ENCODE measurements around the gene COPS7A.
"Not testable (repeated sequence)": the region's sequence is repeated elsewhere in the genome, so short reads cannot be mapped to it uniquely, and the experiment has no call there.

The COPS7A gene

DNA sequence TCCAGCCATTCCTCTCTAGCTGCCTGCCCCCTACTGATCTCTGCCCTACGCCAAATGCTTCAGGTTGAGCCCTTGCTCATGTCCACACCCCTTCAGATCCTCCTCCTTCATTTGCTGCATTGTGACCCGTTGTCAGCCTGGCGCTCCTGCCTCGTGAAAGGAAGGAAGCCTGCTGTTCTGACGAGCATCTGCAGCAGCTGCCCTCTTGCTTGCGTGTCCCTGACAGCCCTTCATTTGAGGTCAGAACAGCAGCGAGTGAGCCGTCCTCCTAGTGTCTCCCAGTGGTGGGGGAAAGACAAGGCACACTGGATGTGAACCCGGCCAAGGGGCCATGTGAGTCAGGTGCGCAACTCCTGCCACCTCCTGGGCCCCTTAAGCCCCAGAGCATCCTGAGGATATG, 20.2 kb upstream of the COPS7A start:
- no peak for DNase-seq

DNA sequence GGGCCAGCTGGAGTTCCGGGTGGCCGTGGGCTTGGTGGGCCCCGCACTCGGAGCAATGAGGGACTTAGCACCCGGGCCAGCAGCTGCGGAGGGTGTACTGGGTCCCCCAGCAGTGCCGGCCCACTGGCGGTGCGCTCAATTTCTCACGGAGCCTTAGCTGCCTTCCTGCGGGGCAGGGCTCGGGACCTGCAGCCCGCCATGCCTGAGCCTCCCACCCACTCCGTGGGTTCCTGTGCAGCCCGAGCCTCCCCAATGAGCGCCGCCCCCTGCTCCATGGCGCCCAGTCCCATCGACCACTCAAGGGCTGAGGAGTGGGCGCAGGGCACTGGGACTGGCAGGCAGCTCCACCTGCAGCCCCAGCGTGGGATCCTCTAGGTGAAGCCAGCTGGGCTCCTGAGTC, 15.5 kb upstream of the COPS7A start:
- DNase-seq: not testable (repeated sequence)

- no peak for DNase-seq
Measured at GRCh38 chr12:6708960-6709394, 14.9 kb upstream of the COPS7A start.

- DNase-seq: not testable (repeated sequence)
Measured at GRCh38 chr12:6716031-6716873, 7.6 kb upstream of the COPS7A start.

- no peak for DNase-seq
Measured at GRCh38 chr12:6716874-6717437, 6.9 kb upstream of the COPS7A start.

GRCh38 chr12:6722863-6723262, 983 bp upstream of the COPS7A start:
- DNase-seq: no peak

DNA sequence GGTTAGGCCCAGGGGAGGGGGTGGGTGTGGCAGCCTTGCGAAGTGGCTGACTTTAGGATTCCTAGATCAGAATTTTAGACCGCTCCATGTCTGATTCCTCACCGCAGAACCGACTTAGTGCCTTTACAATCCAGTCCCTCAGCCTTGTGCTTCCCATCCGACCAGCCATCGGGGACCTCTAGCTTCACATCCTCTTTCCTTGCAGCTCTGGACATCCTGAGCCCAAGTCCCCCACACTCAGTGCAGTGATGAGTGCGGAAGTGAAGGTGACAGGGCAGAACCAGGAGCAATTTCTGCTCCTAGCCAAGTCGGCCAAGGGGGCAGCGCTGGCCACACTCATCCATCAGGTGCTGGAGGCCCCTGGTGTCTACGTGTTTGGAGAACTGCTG, 557 bp downstream of the COPS7A start:
- DNase-seq: no peak

- no peak for DNase-seq
Measured at GRCh38 chr12:6725350-6725749, 1.5 kb downstream of the COPS7A start.

DNA sequence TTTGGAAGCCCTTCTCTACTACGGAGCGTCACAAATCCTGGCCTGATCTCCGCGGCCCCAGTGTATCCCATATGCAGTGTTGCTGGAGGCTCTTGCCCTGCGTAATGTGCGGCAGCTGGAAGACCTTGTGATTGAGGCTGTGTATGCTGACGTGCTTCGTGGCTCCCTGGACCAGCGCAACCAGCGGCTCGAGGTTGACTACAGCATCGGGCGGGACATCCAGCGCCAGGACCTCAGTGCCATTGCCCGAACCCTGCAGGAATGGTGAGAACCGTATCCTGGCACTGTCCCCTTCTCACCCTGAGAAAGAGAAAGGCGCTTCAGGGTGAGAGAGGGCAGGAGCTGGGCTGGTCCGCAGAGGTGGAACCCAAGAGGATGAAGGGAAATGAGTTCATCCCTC, 5.3 kb downstream of the COPS7A start:
- no peak for DNase-seq

- DNase-seq: no peak
Measured at GRCh38 chr12:6730169-6730568, 6.3 kb downstream of the COPS7A start.

DNA sequence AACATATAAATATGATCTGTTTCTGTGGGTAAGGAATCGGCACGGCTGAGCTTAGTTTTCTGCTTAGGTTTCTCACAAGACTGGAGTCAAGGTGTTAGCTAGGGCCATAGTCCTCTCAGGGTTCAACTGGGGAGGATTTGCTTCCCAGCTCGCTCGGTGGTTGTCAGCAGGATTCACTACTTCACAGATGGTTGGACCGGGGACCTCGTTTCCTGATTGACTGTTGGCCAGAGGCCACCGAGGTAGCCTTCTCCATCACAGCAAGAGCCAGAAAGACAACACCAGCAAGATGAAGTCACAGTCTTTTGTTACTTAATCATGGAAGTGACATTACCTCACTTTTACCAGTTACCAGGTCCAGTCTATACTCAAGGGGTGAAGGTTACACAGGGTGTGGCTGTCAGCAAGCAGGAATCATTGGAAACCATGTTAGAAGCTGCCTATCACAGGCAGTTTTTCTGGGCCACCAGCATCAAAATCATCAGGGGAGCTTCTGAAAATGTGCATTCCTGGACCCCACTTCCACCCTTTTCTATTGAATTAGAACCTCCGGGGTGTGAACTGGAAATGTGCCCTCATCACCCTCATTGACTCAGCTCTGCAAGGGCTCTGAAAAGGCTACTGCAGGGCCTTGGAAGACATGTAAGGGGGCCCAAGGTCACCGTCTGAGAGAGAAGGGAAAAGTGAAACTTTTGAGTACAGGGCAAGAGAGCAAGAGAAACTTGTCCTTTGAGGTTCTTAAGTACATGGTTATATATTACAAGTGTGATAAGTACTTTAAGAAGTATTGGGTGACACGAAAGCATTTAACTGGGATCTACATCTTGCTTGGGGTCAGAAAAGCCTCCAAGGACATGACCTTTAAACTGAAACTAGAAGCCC, 10.9 kb downstream of the COPS7A start:
- no peak for DNase-seq

DNA sequence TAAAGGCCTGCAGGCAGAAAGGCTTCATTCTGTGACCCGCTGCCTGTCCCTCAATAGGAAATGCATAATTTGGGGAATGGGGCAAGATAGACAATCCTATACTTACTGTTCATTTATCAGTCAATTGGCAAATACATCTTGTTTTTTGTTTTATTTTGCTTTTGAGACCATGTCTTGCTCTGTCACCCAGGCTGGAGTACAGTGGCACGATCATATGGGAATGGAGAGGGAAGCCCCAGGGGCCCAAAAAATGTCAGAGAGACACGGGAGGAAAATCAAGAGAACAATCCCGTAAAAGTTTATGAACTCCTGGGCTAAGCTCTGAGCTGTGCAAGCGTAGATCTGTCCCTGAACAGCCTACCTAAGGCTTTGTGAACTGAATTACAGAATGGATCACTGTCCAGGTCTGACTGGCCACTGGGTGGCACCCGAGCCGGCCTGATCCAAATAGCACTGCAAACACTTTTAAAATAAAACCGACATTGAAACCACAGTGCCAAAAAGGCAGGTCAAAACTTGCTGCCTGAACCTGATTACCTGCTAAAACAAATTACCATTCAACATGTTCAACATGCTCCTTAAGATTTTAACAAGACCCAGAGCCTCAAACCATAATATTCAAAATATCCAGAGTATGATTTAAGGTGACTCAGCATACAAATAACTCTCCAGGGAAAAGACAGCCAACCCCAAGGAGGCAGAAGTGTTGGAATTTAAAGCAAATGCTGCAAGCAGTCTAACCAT, 11.8 kb downstream of the COPS7A start:
- no peak for DNase-seq

GRCh38 chr12:6736754-6737153, 12.9 kb downstream of the COPS7A start:
- DNase-seq: no peak

DNA sequence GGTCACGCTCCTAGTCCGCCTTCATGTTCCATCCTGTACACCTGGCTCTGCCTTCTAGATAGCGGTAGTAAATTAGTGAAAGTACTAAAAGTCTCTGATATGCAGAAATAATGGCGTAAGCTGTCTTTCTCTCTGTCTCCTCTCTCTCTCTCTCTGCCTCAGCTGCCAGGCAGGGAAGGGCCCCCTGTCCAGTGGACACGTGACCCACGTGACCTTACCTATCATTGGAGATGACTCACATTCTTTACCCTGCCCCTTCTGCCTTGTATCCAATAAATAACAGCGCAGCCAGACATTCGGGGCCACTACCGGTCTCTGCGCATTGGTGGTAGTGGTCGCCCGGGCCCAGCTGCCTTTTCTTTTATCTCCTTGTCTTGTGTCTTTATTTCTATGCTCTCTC, 18.2 kb downstream of the COPS7A start:
- DNase-seq: not testable (repeated sequence)

DNA sequence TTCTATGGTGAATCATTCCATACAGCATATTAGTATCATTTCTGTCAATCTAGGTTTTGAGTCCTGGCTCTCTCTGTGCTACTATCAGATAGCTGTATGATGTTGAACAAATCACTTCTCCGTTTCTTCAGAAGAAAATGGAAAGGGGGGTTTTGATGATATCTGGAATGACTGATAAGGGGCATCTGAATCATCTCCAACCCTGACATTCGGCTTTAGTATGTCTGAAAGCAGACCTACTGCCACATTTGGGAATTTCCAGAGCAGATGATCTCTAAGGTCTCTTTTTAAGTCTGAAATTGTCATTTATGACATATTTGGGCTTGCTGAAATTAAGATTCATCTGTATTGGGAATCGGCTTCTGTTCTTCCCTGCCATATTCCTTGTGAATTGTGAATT, 19.0 kb downstream of the COPS7A start:
- DNase-seq: no peak

DNA sequence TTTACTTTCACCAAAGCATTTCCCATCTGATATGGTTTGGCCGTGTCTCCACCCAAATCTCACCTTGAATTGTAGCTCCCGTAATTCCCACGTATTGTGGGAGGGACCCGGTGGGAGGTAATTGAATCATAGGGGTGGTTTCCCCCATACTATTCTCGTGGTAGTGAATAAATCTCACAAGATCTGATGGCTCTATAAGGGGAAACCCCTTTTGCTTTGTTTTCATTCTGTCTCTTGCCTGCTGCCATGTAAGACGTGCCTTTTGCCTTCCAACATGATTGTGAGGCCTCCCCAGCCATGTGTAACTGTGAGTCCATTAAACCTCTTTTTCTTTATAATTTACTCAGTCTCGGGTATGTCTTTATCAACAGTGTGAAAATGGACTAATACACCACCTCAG, 19.5 kb downstream of the COPS7A start:
- not testable (repeated sequence) for DNase-seq

GRCh38 chr12:6745741-6746525, 22.1 kb downstream of the COPS7A start:
- DNase-seq: no peak

DNA sequence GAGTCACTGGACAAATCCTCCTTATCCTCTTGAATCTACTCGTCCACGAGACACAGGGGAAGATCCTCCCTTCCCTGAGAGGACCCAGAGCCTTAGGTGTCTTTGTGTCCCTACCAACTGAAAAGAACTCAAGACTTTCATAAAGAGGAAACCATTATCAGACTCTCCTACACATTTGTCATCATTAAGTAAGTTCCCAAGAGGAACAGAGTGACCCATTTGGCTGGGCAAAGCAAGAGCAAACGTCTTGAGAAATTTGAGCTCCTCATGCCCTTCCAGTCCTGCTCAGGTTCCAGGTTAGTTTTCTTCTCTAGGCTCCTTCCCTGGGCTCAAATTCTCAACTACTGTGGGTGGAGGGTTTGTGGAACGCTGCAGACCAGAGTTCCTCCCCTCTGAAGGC, 23.4 kb downstream of the COPS7A start:
- DNase-seq: no peak

DNA sequence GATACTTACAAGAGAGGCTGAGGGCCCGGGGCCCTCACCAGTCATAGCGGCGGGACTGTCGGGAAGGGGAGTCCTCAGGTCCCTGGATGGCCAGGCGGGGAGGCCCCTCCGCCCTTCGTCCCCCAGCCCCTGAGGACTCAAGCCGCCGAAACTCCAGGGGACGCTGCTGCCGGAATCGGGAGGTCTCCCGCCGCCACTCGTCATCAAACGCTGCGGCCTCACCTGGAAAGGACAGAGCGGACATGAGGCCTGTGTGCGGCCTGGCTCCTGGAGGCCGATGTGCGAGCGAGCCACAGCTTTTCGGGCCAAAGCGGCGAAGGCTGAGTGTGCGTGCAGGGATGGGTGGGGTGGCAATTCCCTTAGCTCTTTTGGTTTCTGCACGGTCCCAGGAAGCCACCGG, 24.9 kb downstream of the COPS7A start:
- DNase-seq: no peak

DNA sequence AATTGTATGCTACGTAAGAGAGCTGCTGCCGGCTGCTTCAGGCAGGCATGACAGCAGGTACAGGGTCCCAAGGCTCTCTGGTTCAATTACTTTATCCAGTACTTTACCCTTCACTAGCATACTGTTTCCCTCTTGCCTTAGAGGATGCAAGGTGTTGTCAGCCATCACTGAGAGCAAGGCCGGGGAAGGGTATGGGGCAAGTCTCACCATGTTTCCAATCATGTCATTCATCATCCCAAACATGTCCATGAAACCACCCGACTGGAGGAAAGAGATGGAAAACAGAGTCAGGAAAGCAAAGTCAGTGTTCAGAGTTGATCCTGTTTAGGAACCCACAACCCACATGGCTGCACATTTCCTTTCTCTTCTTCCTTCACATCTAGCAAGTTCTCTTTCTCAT, 26.7 kb downstream of the COPS7A start:
- no peak for DNase-seq

DNA sequence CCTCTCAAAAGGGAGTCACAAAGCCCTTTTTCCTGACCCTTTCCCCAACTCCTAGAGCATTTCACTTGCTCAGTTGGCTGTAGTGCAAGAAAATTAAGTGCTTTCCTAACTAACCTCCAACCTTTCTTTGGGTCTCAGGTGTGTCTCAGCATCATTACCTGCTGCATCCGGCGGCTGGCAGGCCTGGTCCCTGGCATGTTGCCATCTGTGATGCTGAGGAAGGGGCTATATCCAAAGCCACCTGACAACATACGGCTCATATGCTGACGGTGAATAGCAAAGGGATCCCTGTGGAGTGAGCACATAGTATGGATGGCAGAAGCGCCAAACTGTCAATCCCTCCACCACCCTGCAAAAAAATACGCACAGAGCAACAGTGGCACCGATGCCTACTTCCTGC, 27.9 kb downstream of the COPS7A start:
- DNase-seq: no peak
